SIG-M5 (cell line): Measurements from ENCODE around the gene IQCF6.
"Not testable (repeated sequence)": the region's sequence is repeated elsewhere in the genome, so short reads cannot be mapped to it uniquely, and the experiment has no call there.

Experiments
- DNase-seq: peaks from one replicate; lab custom pipeline; 2025; lab: John Stamatoyannopoulos, UW

Gene IQCF6

DNA sequence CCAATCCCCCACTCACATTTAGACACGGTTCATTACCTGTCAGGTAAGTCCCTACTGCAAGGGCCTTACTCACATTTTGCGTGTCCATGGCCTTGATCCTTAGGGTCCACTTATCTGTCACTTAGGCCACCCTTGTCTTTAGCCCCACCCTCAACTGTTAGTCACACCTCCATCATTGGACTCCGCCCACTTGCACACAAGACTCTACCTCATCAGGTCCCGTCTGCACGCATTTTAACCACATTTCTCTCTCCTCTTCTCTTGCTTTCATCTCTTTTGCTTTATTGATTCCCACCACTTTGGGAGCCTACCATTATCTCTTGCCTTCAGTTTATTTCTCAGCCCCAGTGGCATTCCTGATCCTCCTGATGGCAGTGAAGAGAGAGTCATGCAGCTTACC, at the start of gene IQCF6:
Gene IQCF6 (minus strand): TSS at position 101 of the 400 bp plus-strand sequence. CDS start 13 bp downstream, at position 88.
- DNase-seq, result no peak

- DNase-seq, result no peak
Measured at GRCh38 chr3:51828297-51828696, 49.3 kb upstream of the IQCF6 start.

DNA sequence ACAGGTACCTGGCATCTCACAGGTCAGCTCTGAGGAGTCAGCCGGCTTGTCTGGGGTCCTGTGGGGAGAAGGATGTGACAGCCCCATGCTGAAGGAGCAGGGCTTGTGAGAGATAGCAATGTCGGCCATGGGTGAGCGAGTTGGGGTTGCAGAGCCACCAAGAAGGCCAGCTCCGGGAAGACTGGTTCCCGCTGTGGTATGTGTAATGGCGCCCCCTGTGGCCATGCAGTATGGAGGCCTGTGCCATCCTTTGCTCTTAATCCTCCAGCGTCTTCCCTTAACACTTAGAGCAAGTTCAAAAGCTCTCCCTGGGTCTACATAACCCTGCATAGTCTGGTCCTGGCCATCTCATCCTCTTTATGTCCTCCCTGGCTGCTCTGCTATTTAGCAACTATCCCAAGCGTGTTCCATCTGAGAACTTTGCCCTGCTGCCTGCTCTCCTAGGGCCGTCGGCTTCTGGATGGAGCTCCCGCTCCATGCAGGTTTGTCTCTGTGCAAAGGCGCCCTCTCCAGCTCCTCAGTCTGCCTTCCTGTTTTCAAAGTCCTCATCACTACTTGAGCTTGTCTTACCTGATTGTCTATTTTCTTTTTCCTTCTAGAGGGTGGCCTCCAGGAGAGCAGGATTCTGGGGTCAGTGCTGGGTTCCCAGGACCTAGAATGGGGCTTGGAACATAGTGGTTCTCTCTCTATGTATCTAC, 40.8 kb upstream of the IQCF6 start:
- DNase-seq, result no peak

DNA sequence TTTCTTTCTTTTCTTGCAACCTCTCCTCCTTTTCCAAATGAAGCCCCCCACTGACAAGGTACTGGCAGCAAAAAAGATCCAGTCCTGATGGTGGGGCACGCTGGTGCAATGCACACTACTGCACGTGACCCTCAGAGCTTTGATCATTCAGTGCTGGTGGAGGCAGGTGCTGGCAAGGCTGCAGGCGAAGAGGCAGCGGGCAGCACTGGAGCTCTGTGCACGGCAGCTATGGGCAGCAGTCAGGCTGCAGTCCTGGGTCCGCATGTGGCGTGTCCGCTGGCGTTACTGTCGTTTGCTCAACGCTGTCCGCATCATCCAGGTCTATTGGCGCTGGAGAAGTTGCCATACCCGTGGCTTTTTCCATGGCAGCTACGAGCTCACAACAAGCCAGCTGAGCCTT, 40.1 kb upstream of the IQCF6 start:
- DNase-seq, result no peak

- DNase-seq, result no peak
Measured at GRCh38 chr3:51817375-51817774, 38.3 kb upstream of the IQCF6 start.

DNA sequence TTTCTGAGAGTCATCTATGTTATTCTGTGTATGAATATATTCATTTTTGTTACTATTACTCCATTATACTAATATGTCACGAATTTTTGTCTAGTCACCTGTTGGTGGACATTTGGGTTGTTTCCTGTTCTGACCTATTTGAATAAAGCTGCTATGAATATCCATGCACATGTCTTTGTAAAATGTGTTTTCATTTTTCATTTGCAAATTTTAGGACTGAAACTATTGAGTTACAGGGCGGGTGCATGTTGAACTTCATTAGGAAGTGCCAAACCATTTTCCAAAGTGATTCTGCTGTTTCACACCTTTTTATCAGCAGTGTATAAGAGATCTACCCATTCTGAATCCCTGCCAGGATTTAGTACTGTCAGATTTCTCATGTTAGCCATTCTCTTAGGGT, 37.7 kb upstream of the IQCF6 start:
- no peak for DNase-seq

- DNase-seq, result no peak
Measured at GRCh38 chr3:51815614-51816013, 36.6 kb upstream of the IQCF6 start.

- DNase-seq, result no peak
Measured at GRCh38 chr3:51814034-51814433, 35.0 kb upstream of the IQCF6 start.

GRCh38 chr3:51813539-51813938, 34.5 kb upstream of the IQCF6 start:
- DNase-seq, result no peak

DNA sequence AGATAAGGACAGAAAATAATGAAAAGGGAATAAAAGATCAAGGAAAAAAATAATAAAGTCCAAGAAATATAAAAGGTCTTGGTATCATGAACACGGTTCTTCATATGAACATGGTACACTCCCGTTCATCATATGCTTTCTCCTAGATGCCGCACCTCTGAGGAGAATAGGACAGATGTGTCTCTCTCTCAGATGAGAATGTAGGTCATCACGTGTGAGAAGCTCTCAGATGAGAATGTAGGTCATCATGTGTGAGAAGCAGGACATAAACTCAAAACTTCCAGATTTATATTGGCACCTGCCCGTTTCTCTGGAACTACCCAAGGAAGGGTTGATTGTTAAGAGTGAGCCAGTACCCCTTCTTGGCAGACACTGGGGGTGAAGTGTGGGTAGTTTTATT, 29.9 kb upstream of the IQCF6 start:
- no peak for DNase-seq

- DNase-seq, result no peak
Measured at GRCh38 chr3:51802106-51802703, 23.2 kb upstream of the IQCF6 start.

DNA sequence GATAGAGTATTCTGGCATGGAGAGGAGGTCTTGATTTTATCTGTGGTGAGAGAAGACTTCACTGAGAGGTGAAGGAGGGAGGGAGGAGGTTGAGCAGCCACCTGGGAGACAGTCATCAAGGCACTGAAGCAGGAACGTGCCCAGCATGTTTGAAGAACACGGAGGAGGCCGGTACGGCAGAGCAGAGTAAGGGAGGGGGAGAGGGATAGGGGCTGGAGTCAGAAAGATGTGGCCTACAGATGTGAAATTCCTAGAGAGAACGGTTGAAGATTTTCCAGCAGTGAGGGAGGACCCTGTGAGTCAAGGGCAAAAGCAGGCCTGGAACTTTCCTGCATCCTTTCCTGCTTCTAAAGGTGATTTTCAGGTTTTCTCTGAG, 21.7 kb upstream of the IQCF6 start:
- DNase-seq, result no peak

DNA sequence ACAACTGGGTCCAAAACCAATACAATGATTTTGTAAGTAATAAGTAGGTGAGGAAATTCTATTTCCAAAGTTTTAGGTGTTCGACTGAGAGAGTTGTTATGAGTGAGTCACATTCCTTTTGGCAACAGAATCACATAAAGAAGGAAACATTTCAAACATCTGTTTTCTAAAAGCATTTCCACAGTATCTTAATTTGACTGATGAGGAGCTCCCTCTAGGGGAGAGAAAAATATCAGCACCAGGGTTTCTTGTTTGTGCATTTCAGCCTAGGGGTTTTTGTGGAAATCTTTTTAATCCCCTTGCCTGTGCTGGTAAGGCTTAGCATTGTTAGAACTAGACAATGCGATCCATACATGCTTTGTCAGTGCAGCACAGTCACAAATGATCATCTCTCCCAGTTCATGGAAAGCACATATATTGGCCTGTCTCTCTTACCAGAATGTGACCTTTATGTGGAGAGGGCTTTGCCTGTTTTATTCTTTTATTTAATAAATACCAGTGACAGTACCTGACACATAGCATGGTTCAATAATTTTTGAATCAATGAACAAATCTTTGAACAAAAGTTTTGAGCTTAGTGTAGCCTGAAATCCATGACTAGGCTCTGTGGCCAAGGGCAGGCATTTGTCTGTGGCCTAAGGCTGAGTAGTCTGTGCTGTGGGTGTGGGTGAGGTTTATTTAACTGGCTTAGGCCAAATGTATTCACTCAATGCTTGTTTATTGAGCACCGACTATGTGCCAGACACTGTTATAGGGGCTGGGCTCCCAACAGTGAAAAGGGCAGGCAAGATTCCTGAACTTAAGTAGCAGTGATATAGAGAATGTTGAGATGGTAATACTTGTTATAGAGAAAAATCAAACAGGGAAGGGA, 21.1 kb upstream of the IQCF6 start:
- peak; percentile 17 for DNase-seq

- no peak for DNase-seq
Measured at GRCh38 chr3:51798411-51798963, 19.4 kb upstream of the IQCF6 start.

DNA sequence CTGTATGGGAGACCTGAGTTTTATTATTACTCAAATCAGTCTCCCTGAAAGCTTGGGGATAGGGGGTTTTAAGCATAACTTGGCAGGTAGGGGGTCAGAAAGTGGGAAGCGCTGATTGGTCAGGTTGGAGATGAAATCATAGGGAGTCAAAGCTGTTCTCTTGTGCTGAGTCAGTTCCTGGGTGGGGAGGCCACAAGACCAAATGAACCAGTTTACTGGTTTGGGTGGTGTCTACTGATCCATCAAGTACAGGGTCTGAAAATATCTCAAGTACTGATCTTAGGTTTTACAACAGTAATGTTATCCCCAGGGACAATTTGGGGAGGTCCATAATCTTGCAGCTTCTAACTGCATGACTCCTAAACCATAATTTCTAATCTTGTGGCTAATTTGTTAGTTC, 17.8 kb upstream of the IQCF6 start:
- no peak for DNase-seq

DNA sequence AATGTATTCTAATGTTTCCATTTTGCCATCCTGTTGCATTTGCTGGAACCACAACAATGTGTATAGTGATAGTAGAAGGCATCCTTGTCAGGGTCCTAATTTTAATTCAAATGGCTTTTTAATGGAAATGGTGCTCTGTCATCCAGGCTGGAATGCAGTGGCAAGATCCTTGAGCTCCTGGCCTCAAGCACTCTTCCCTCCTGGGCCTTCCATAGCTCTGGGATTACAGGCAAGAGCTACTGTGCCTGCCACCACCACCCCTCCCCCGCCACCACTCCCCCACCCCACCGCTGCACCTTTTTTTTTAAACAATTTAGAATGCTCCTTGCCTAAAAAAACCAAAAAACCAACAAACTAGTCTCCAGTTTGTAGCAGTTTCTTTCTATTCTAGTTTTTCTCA, 15.2 kb upstream of the IQCF6 start:
- no peak for DNase-seq

- no peak for DNase-seq
Measured at GRCh38 chr3:51792206-51792605, 13.2 kb upstream of the IQCF6 start.

DNA sequence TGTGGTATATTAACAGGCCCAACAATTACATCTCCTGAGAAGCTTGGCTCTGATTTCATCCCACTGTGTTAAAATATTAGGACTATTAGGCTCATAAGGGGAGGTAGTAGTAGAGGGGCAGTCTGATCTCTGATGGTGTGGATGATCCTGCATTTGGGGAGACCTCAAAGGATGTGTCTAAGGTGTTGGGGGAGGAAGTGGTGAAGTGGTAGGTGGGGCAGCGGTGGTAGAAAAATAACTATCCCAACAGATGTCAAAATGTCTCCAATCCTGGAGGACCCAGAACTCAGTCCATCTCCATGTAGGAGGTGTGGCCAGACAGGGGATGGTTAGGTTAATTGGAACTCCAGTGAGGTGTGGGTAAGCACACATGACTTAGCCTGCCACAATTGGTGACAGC, 10.4 kb upstream of the IQCF6 start:
- no peak for DNase-seq

DNA sequence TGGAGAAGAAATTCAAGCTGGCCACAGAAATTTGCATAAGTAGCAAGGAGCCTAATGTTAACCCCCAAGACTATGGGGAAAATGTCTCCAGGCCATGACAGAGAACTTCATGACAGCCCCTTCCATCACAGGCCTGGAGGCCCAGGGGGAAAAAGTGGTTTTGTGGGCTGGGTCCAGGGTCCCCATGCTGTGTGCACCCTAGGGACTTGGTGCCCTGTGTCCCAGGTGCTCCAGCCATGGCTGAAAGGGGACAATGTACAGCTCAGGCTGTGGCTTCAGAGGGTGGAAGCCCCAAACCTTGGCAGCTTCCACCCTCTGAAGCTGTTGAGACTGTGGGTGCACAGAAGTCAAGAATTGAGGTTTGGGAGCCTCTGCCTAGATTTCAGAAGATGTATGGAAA, 8.5 kb upstream of the IQCF6 start:
- not testable (repeated sequence) for DNase-seq

GRCh38 chr3:51786267-51786666, 7.2 kb upstream of the IQCF6 start:
- no peak for DNase-seq

- no peak for DNase-seq
Measured at GRCh38 chr3:51778554-51778953, 483 bp downstream of the IQCF6 start.

DNA sequence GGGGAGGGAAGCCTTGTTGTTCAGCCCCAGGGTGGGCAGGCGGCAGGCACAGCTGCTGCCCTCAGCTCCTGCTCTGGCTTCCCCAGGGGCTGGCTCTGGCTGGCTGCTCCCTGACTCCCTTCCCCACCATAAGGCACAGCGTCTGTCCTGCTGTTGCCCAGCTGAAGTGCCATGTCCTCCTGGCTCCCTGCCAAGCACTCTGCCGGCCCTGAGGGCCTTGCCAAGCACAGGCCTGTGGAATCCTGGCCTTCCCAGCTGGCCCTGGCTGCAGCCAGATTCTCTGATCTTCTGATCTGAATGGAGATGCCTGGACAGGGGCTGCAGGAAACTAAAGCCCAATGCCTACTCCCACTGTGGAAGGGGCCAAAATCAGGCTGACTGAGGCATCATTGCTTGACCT, 1.1 kb downstream of the IQCF6 start:
- DNase-seq, result no peak

GRCh38 chr3:51773529-51774056, 5.4 kb downstream of the IQCF6 start:
- DNase-seq, result no peak
